ENCODE data around the gene CASK. TPM values are rescaled to one million over a fixed set of nuclear protein-coding genes. Genes with fewer than 3 reads are reported as not detected.

CASK gene
- polyA plus RNA-seq (2013, experiment 1 of 2) = 21.9 TPM
- 21.8 TPM for polyA plus RNA-seq (2013, experiment 2 of 2)

- H3K23ac ChIP-seq (ENCODE audit: low read length) = no peak within 1 kb of the TSS
- no peak within 1 kb of the TSS for H2BK120ac ChIP-seq (ENCODE audit: low read depth, low read length)
- peak within 1 kb of the TSS; percentile 79 for H3K9ac ChIP-seq (ENCODE audit: low read length)
- WGBS (ENCODE audit: extremely low coverage, insufficient coverage, low lambda C conversion rate) = no CpG with 5 or more reads among the region's 123 CpGs
- H4K5ac ChIP-seq (ENCODE audit: low read length) = no peak within 1 kb of the TSS
- peak within 1 kb of the TSS; percentile 79 for H3K27ac ChIP-seq (ENCODE audit: low read depth, low read length)
- H3K4me2 ChIP-seq (ENCODE audit: low read length) = peak within 1 kb of the TSS; percentile 86
- no peak within 1 kb of the TSS for H4K8ac ChIP-seq (ENCODE audit: low read depth, low read length)
- H3K56ac ChIP-seq (ENCODE audit: low read length) = peak within 1 kb of the TSS; percentile 91
- H3K4me1 ChIP-seq (ENCODE audit: control insufficient read depth, low read depth, low read length) = no peaks in the 10 kb centered on the region
- peak; percentile 91 for DNase-seq
- H3K4ac ChIP-seq (ENCODE audit: low read depth, low read length) = peak within 1 kb of the TSS; percentile 60
- no peaks in the 10 kb centered on the region for H3K27me3 ChIP-seq (ENCODE audit: insufficient read depth, low read length, poor library complexity)
- no peaks in the 10 kb centered on the region for H3K79me1 ChIP-seq (ENCODE audit: low read length)
- no peaks in the 10 kb centered on the region for H3K36me3 ChIP-seq (ENCODE audit: control insufficient read depth, insufficient read depth, low read length)
- peaks cover 15% of the 10 kb centered on the region for H3K79me2 ChIP-seq (ENCODE audit: control insufficient read depth, insufficient read depth, low read length)
- H2BK15ac ChIP-seq (replicated peaks; ENCODE audit: low read depth) = no peak within 1 kb of the TSS
- H2AK5ac ChIP-seq (ENCODE audit: low read length) = no peak within 1 kb of the TSS
- H2BK5ac ChIP-seq (ENCODE audit: low read length) = no peak within 1 kb of the TSS
- peak within 1 kb of the TSS; percentile 91 for H3K18ac ChIP-seq (ENCODE audit: low read length)
- peak within 1 kb of the TSS; percentile 58 for H3K4me3 ChIP-seq (ENCODE audit: low read length)
Measured at GRCh38 chrX:41923211-41923977, at the start of gene CASK. TSS of gene CASK (minus strand) at chrX:41923554. CDS start at chrX:41922988, 566 bp downstream.

GRCh38 chrX:41971346-41971745, 48.0 kb upstream of the CASK start:
- no peak overlapping the region for H3K4ac ChIP-seq (ENCODE audit: low read depth, low read length)
- H2BK120ac ChIP-seq (ENCODE audit: low read depth, low read length) = no peak overlapping the region
- no peak overlapping the region for H3K4me3 ChIP-seq (ENCODE audit: low read length)
- H3K23ac ChIP-seq (ENCODE audit: low read length) = no peak overlapping the region
- no peak overlapping the region for H3K56ac ChIP-seq (ENCODE audit: low read length)
- no peak overlapping the region for H4K5ac ChIP-seq (ENCODE audit: low read length)
- H3K79me2 ChIP-seq (ENCODE audit: control insufficient read depth, insufficient read depth, low read length) = no peaks in the 10 kb centered on the region
- no peak overlapping the region for H2AK5ac ChIP-seq (ENCODE audit: low read length)
- H3K36me3 ChIP-seq (ENCODE audit: control insufficient read depth, insufficient read depth, low read length) = no peaks in the 10 kb centered on the region
- no peak overlapping the region for H3K9ac ChIP-seq (ENCODE audit: low read length)
- no peaks in the 10 kb centered on the region for H3K4me1 ChIP-seq (ENCODE audit: control insufficient read depth, low read depth, low read length)
- H3K27ac ChIP-seq (ENCODE audit: low read depth, low read length) = no peak overlapping the region
- no CpG with 5 or more reads among the region's 3 CpGs for WGBS (ENCODE audit: extremely low coverage, insufficient coverage, low lambda C conversion rate)
- DNase-seq = peak; percentile 6
- no peak overlapping the region for H3K18ac ChIP-seq (ENCODE audit: low read length)
- no peak overlapping the region for H2BK5ac ChIP-seq (ENCODE audit: low read length)
- H3K79me1 ChIP-seq (ENCODE audit: low read length) = no peaks in the 10 kb centered on the region
- H2BK15ac ChIP-seq (replicated peaks; ENCODE audit: low read depth) = no peak overlapping the region
- H3K4me2 ChIP-seq (ENCODE audit: low read length) = no peak overlapping the region
- H4K8ac ChIP-seq (ENCODE audit: low read depth, low read length) = no peak overlapping the region
- H3K27me3 ChIP-seq (ENCODE audit: insufficient read depth, low read length, poor library complexity) = no peaks in the 10 kb centered on the region

- DNase-seq = no peak
- Histone ChIP-seq H3K4me3 (ENCODE audit: low read length) (no peak overlapping the region), H3K79me1 (ENCODE audit: low read length) (no peaks in the 10 kb centered on the region), H3K79me2 (ENCODE audit: control insufficient read depth, insufficient read depth, low read length) (no peaks in the 10 kb centered on the region), H2BK15ac (replicated peaks; ENCODE audit: low read depth) (no peak overlapping the region), H2AK5ac (ENCODE audit: low read length) (no peak overlapping the region), H3K27me3 (ENCODE audit: insufficient read depth, low read length, poor library complexity) (no peaks in the 10 kb centered on the region), H3K18ac (ENCODE audit: low read length) (no peak overlapping the region), H4K8ac (ENCODE audit: low read depth, low read length) (no peak overlapping the region), H3K4me2 (ENCODE audit: low read length) (no peak overlapping the region), H3K23ac (ENCODE audit: low read length) (no peak overlapping the region), H3K27ac (ENCODE audit: low read depth, low read length) (no peak overlapping the region), H3K36me3 (ENCODE audit: control insufficient read depth, insufficient read depth, low read length) (no peaks in the 10 kb centered on the region), H3K56ac (ENCODE audit: low read length) (no peak overlapping the region), H3K4me1 (ENCODE audit: control insufficient read depth, low read depth, low read length) (no peaks in the 10 kb centered on the region), H2BK5ac (ENCODE audit: low read length) (no peak overlapping the region), H4K5ac (ENCODE audit: low read length) (no peak overlapping the region), H3K4ac (ENCODE audit: low read depth, low read length) (no peak overlapping the region), H2BK120ac (ENCODE audit: low read depth, low read length) (no peak overlapping the region), H3K9ac (ENCODE audit: low read length) (no peak overlapping the region)
Measured at GRCh38 chrX:41970419-41970818, 47.1 kb upstream of the CASK start.

GRCh38 chrX:41963348-41963747, 40.0 kb upstream of the CASK start:
- H2BK15ac ChIP-seq (replicated peaks; ENCODE audit: low read depth) = no peak overlapping the region
- no peak overlapping the region for H3K18ac ChIP-seq (ENCODE audit: low read length)
- H3K36me3 ChIP-seq (ENCODE audit: control insufficient read depth, insufficient read depth, low read length) = no peaks in the 10 kb centered on the region
- H3K79me2 ChIP-seq (ENCODE audit: control insufficient read depth, insufficient read depth, low read length) = no peaks in the 10 kb centered on the region
- H2AK5ac ChIP-seq (ENCODE audit: low read length) = no peak overlapping the region
- no peak overlapping the region for H3K56ac ChIP-seq (ENCODE audit: low read length)
- no peak for DNase-seq
- H3K27ac ChIP-seq (ENCODE audit: low read depth, low read length) = no peak overlapping the region
- no peak overlapping the region for H4K8ac ChIP-seq (ENCODE audit: low read depth, low read length)
- no peak overlapping the region for H4K5ac ChIP-seq (ENCODE audit: low read length)
- H3K9ac ChIP-seq (ENCODE audit: low read length) = no peak overlapping the region
- no peaks in the 10 kb centered on the region for H3K79me1 ChIP-seq (ENCODE audit: low read length)
- H2BK120ac ChIP-seq (ENCODE audit: low read depth, low read length) = no peak overlapping the region
- WGBS (ENCODE audit: extremely low coverage, insufficient coverage, low lambda C conversion rate) = no CpG with 5 or more reads among the region's 3 CpGs
- no peaks in the 10 kb centered on the region for H3K27me3 ChIP-seq (ENCODE audit: insufficient read depth, low read length, poor library complexity)
- H3K4me3 ChIP-seq (ENCODE audit: low read length) = no peak overlapping the region
- no peaks in the 10 kb centered on the region for H3K4me1 ChIP-seq (ENCODE audit: control insufficient read depth, low read depth, low read length)
- no peak overlapping the region for H3K23ac ChIP-seq (ENCODE audit: low read length)
- H3K4ac ChIP-seq (ENCODE audit: low read depth, low read length) = no peak overlapping the region
- no peak overlapping the region for H2BK5ac ChIP-seq (ENCODE audit: low read length)
- H3K4me2 ChIP-seq (ENCODE audit: low read length) = no peak overlapping the region

GRCh38 chrX:41960142-41960541, 36.8 kb upstream of the CASK start:
- Histone ChIP-seq H3K79me1 (ENCODE audit: low read length) (no peaks in the 10 kb centered on the region), H2BK120ac (ENCODE audit: low read depth, low read length) (no peak overlapping the region), H3K79me2 (ENCODE audit: control insufficient read depth, insufficient read depth, low read length) (no peaks in the 10 kb centered on the region), H2AK5ac (ENCODE audit: low read length) (no peak overlapping the region), H3K27me3 (ENCODE audit: insufficient read depth, low read length, poor library complexity) (no peaks in the 10 kb centered on the region), H3K4me2 (ENCODE audit: low read length) (no peak overlapping the region), H2BK15ac (replicated peaks; ENCODE audit: low read depth) (no peak overlapping the region), H3K27ac (ENCODE audit: low read depth, low read length) (no peak overlapping the region), H3K18ac (ENCODE audit: low read length) (no peak overlapping the region), H3K4me3 (ENCODE audit: low read length) (no peak overlapping the region), H4K8ac (ENCODE audit: low read depth, low read length) (no peak overlapping the region), H3K56ac (ENCODE audit: low read length) (no peak overlapping the region), H2BK5ac (ENCODE audit: low read length) (no peak overlapping the region), H4K5ac (ENCODE audit: low read length) (no peak overlapping the region), H3K4me1 (ENCODE audit: control insufficient read depth, low read depth, low read length) (no peaks in the 10 kb centered on the region), H3K9ac (ENCODE audit: low read length) (no peak overlapping the region), H3K4ac (ENCODE audit: low read depth, low read length) (no peak overlapping the region), H3K23ac (ENCODE audit: low read length) (no peak overlapping the region), H3K36me3 (ENCODE audit: control insufficient read depth, insufficient read depth, low read length) (no peaks in the 10 kb centered on the region)
- peak; percentile 65 for DNase-seq
- no CpG with 5 or more reads among the region's 2 CpGs for WGBS (ENCODE audit: extremely low coverage, insufficient coverage, low lambda C conversion rate)

GRCh38 chrX:41958861-41959260, 35.5 kb upstream of the CASK start:
- Histone ChIP-seq H3K27me3 (ENCODE audit: insufficient read depth, low read length, poor library complexity) (no peaks in the 10 kb centered on the region), H3K27ac (ENCODE audit: low read depth, low read length) (no peak overlapping the region), H2BK15ac (replicated peaks; ENCODE audit: low read depth) (no peak overlapping the region), H3K79me1 (ENCODE audit: low read length) (no peaks in the 10 kb centered on the region), H3K36me3 (ENCODE audit: control insufficient read depth, insufficient read depth, low read length) (no peaks in the 10 kb centered on the region), H2BK120ac (ENCODE audit: low read depth, low read length) (no peak overlapping the region), H4K8ac (ENCODE audit: low read depth, low read length) (no peak overlapping the region), H2BK5ac (ENCODE audit: low read length) (no peak overlapping the region), H3K4me2 (ENCODE audit: low read length) (no peak overlapping the region), H3K4me3 (ENCODE audit: low read length) (no peak overlapping the region), H3K79me2 (ENCODE audit: control insufficient read depth, insufficient read depth, low read length) (no peaks in the 10 kb centered on the region), H3K4me1 (ENCODE audit: control insufficient read depth, low read depth, low read length) (no peaks in the 10 kb centered on the region), H3K56ac (ENCODE audit: low read length) (no peak overlapping the region), H3K9ac (ENCODE audit: low read length) (no peak overlapping the region), H4K5ac (ENCODE audit: low read length) (no peak overlapping the region), H2AK5ac (ENCODE audit: low read length) (no peak overlapping the region), H3K4ac (ENCODE audit: low read depth, low read length) (no peak overlapping the region), H3K18ac (ENCODE audit: low read length) (no peak overlapping the region), H3K23ac (ENCODE audit: low read length) (no peak overlapping the region)
- DNase-seq = no peak
